K562 (cell line): Measurements from ENCODE around the gene DHDH. TPM values are rescaled to one million over a fixed set of nuclear protein-coding genes. Genes with fewer than 3 reads are reported as not detected.

Experiments
- ARNT ChIP-seq, 2 experiments: fragments of 450-650 bp; IDR thresholded peaks; 2 replicates each; pipeline ENCODE4 v1.6.1; 2016; ENCODE audit warnings: mild to moderate bottlenecking in 1 of 2
- BRD9 ChIP-seq: fragments of 450-650 bp; IDR thresholded peaks from 2 replicates; pipeline ENCODE4 v1.6.1; 2018; ENCODE audit warnings: low read depth; ENCODE audit not compliant: partially characterized antibody
- CBX5 ChIP-seq: IDR thresholded peaks from 2 replicates; pipeline ENCODE4 v1.6.1; 2014; ENCODE audit warnings: low read depth, borderline replicate concordance
- ELF4 ChIP-seq: fragments of 450-650 bp; formaldehyde crosslinking; IDR thresholded peaks from 2 replicates; pipeline ENCODE4 v1.4.0; 2022; ENCODE audit warnings: missing genetic modification characterization
- HMG20B ChIP-seq: fragments of 250-450 bp; sonication (Bioruptor Pico); IDR thresholded peaks from 2 replicates; pipeline ENCODE4 v1.5.0; 2021; ENCODE audit warnings: mild to moderate bottlenecking
- LEF1 ChIP-seq: fragments of 450-650 bp; IDR thresholded peaks from 2 replicates; pipeline ENCODE4 v1.6.1; 2016; ENCODE audit warnings: mild to moderate bottlenecking
- NCOA2 ChIP-seq, 2 experiments: fragments of 450-650 bp; IDR thresholded peaks; 2 replicates each; pipeline ENCODE4 v1.6.1; 2018; ENCODE audit warnings: mild to moderate bottlenecking in 2 of 2, moderate library complexity in 1 of 2; ENCODE audit not compliant: partially characterized antibody in 2 of 2
- NFE2L1 ChIP-seq: fragments of 450-650 bp; IDR thresholded peaks from 2 replicates; pipeline ENCODE4 v1.6.1; 2016; ENCODE audit warnings: missing genetic modification characterization, low read depth, mild to moderate bottlenecking, missing compliant biosample characterization, moderate library complexity, borderline replicate concordance
- POLR3G ChIP-seq: IDR thresholded peaks from 2 replicates; pipeline ENCODE4 v1.6.1; 2011; ENCODE audit not compliant: insufficient read length, insufficient replicate concordance; ENCODE audit errors: extremely low read depth
- PURB ChIP-seq: sonication (generic); formaldehyde crosslinking; IDR thresholded peaks from 2 replicates; pipeline ENCODE4 v1.9.0; 2021; ENCODE audit warnings: low read depth, mild to moderate bottlenecking, missing genetic modification reagents
- ZNF140 ChIP-seq: fragments of 250-450 bp; sonication (Bioruptor Pico); IDR thresholded peaks from 2 replicates; pipeline ENCODE4 v1.8.0; 2021; ENCODE audit warnings: moderate library complexity, mild to moderate bottlenecking, inconsistent platforms
- polyA plus RNA-seq, 8 experiments: library from polyadenylated mRNA; depleted of rRNA in 4 of 8; stranded (reverse) in 5 of 8; unstranded in 3 of 8; fragments of >200 nt; fragmentation: Nextera tagmentation in 2 of 8; fragmentation: Illumina TruSeq in 1 of 8; extraction: Ambion mirVana in 2 of 8; extraction: Trizol in 1 of 8; gene quantifications; 2 replicates each; pipeline versions ENCODE4 v1.2.1 to v1.2.3, GENCODE V29; 2011 to 2014; ENCODE audit warnings: inconsistent platforms in 1 of 8, missing spikeins in 1 of 8
- total RNA-seq, 7 experiments: library from RNA; depleted of rRNA in 6 of 7; stranded (reverse); fragments of >200 nt in 6 of 7; fragmentation: Illumina TruSeq in 2 of 7; extraction: Trizol in 2 of 7; gene quantifications; 2 replicates each; pipeline versions ENCODE4 v1.2.1 to v1.2.3, GENCODE V29; 2011 to 2021; ENCODE audit warnings: low replicate concordance in 1 of 7
- TF ChIP-seq, protein P1 (sequence below): fragments of 450-650 bp; IDR thresholded peaks from 2 replicates; pipeline ENCODE4 v1.6.1; 2016; ENCODE audit warnings: missing biosample characterization, missing genetic modification characterization
- TF ChIP-seq, protein P2 (sequence below): fragments of 200-400 bp; formaldehyde crosslinking; IDR thresholded peaks from 2 replicates; pipeline ENCODE4 v1.6.1; 2017; ENCODE audit warnings: mild to moderate bottlenecking, low read depth, low read length, moderate library complexity
- TF ChIP-seq, protein P3 (sequence below): sonication (generic); formaldehyde crosslinking; IDR thresholded peaks from 2 replicates; pipeline ENCODE4 v1.8.0; 2022; ENCODE audit warnings: missing genetic modification reagents, mild to moderate bottlenecking, moderate library complexity, borderline replicate concordance
- TF ChIP-seq, protein P4 (sequence below): fragments of 250-450 bp; sonication (Bioruptor Pico); IDR thresholded peaks from 2 replicates; pipeline ENCODE4 v1.5.0; 2021; ENCODE audit warnings: mild to moderate bottlenecking, borderline replicate concordance
- TF ChIP-seq, protein P5 (sequence below), 2 experiments: fragments of 250-450 bp in 1 of 2; fragments of 450-650 bp in 1 of 2; sonication (Bioruptor Pico) in 1 of 2; IDR thresholded peaks; 2 replicates each; pipeline versions ENCODE4 v1.6.1 to v1.8.0; 2016 to 2021; ENCODE audit warnings: mild to moderate bottlenecking in 2 of 2, moderate library complexity in 2 of 2, missing compliant biosample characterization in 1 of 2, missing genetic modification characterization in 1 of 2

The DHDH gene
- total and polyA plus RNA-seq, 9 of the 15 experiments (the other 6 are each of a cell fraction or from before 2014, with no cell fraction given), result 0.37 to 1.9 (median 0.87) TPM

DNA sequence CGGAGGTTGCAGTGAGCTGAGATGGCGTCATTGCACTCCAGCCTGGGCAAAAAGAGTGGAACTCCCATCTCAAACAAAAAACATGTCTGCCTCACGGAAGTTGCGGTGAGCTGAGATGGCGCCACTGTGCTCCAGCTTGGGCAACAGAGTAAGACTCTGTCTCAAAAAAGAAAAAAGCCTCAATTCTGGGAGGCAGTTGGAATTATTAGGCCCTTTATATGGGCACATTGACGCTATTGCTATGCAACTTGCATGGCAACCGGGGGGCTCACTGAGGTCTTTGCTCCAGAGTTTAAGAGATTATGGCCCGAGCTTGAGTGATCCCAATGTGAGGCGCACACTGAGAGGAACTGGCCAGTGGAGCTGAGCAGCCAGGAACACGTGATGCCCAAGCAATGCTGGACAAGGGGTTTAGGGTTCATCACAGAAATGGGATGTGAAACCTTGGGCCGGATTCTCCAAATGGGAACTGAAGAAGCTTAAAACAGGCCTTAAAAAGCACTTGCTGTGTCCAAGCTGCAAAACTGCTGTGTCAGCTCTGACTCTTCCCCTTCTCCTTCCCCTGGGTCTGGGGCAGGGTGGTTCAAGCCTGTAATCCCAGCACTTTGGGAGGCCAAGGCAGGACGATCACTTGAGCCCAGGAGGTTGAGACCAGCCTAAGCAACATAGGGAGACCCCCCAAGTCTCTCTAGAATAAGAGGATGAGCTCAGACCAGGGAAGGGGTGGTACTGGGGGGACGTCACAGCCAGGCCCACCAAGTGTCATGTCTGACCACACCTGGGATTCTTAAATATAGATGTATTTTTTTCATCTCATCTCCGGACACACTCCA lies 34.1 kb downstream of the DHDH start (continued):
- TF ChIP-seq PURB (CRISPR knock-in tag) (no peak), HMG20B (no peak), ELF4 (CRISPR knock-in tag) (peak; percentile 78), POLR3G (no peak), NCOA2 (IDR thresholded peaks at IDR 0.05; ENCODE audit: partially characterized antibody in 2 of 2) (no peak), NFE2L1 (tag) (no peak), ZNF140 (CRISPR knock-in tag) (no peak), CBX5 (no peak), LEF1 (no peak), BRD9 (no peak), ARNT (IDR thresholded peaks at IDR 0.05) (no peak; a peak in 1 of 4 replicates)
- TF ChIP-seq, protein P1, sequence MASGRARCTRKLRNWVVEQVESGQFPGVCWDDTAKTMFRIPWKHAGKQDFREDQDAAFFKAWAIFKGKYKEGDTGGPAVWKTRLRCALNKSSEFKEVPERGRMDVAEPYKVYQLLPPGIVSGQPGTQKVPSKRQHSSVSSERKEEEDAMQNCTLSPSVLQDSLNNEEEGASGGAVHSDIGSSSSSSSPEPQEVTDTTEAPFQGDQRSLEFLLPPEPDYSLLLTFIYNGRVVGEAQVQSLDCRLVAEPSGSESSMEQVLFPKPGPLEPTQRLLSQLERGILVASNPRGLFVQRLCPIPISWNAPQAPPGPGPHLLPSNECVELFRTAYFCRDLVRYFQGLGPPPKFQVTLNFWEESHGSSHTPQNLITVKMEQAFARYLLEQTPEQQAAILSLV (tag), result no peak
- TF ChIP-seq, protein P2, sequence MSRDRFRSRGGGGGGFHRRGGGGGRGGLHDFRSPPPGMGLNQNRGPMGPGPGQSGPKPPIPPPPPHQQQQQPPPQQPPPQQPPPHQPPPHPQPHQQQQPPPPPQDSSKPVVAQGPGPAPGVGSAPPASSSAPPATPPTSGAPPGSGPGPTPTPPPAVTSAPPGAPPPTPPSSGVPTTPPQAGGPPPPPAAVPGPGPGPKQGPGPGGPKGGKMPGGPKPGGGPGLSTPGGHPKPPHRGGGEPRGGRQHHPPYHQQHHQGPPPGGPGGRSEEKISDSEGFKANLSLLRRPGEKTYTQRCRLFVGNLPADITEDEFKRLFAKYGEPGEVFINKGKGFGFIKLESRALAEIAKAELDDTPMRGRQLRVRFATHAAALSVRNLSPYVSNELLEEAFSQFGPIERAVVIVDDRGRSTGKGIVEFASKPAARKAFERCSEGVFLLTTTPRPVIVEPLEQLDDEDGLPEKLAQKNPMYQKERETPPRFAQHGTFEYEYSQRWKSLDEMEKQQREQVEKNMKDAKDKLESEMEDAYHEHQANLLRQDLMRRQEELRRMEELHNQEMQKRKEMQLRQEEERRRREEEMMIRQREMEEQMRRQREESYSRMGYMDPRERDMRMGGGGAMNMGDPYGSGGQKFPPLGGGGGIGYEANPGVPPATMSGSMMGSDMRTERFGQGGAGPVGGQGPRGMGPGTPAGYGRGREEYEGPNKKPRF, result no peak
- TF ChIP-seq, protein P3, sequence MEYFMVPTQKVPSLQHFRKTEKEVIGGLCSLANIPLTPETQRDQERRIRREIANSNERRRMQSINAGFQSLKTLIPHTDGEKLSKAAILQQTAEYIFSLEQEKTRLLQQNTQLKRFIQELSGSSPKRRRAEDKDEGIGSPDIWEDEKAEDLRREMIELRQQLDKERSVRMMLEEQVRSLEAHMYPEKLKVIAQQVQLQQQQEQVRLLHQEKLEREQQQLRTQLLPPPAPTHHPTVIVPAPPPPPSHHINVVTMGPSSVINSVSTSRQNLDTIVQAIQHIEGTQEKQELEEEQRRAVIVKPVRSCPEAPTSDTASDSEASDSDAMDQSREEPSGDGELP (CRISPR knock-in tag), result no peak
- TF ChIP-seq, protein P4, sequence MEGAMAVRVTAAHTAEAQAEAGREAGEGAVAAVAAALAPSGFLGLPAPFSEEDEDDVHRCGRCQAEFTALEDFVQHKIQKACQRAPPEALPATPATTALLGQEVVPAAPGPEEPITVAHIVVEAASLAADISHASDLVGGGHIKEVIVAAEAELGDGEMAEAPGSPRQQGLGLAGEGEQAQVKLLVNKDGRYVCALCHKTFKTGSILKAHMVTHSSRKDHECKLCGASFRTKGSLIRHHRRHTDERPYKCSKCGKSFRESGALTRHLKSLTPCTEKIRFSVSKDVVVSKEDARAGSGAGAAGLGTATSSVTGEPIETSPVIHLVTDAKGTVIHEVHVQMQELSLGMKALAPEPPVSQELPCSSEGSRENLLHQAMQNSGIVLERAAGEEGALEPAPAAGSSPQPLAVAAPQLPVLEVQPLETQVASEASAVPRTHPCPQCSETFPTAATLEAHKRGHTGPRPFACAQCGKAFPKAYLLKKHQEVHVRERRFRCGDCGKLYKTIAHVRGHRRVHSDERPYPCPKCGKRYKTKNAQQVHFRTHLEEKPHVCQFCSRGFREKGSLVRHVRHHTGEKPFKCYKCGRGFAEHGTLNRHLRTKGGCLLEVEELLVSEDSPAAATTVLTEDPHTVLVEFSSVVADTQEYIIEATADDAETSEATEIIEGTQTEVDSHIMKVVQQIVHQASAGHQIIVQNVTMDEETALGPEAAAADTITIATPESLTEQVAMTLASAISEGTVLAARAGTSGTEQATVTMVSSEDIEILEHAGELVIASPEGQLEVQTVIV, result no peak
- TF ChIP-seq, protein P5, sequence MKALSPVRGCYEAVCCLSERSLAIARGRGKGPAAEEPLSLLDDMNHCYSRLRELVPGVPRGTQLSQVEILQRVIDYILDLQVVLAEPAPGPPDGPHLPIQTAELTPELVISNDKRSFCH (CRISPR knock-in tag; IDR thresholded peaks at IDR 0.05), result no peak
- TF ChIP-seq, protein P5 (tag; IDR thresholded peaks at IDR 0.05), result no peak
